GM18498 (cell line): ENCODE results near the gene BLOC1S1.

Experiments
- ATAC-seq: cut with Tn5 transposase; IDR thresholded peaks from one replicate; pipeline ENCODE4 v1.9.1; 2021; ENCODE audit warnings: mild to moderate bottlenecking, moderate library complexity; ENCODE audit not compliant: unreplicated experiment

BLOC1S1 gene

GRCh38 chr12:55708695-55709233 is 7.1 kb upstream of the BLOC1S1 start:
- no peak for ATAC-seq

GRCh38 chr12:55711786-55712553 is 3.9 kb upstream of the BLOC1S1 start:
- ATAC-seq: no peak

- no peak for ATAC-seq
Measured at GRCh38 chr12:55712700-55713415, 3.0 kb upstream of the BLOC1S1 start.

GRCh38 chr12:55713721-55714120 is 2.1 kb upstream of the BLOC1S1 start:
- ATAC-seq: no peak

GRCh38 chr12:55715169-55715764 is 579 bp upstream of the BLOC1S1 start:
- no peak for ATAC-seq

GRCh38 chr12:55716582-55716957 is 724 bp downstream of the BLOC1S1 start:
- no peak for ATAC-seq

- ATAC-seq: no peak
Measured at GRCh38 chr12:55717011-55718007, 1.5 kb downstream of the BLOC1S1 start.

GRCh38 chr12:55718015-55718414 is 2.2 kb downstream of the BLOC1S1 start:
- ATAC-seq: no peak

- no peak for ATAC-seq
Measured at GRCh38 chr12:55718624-55719275, 2.9 kb downstream of the BLOC1S1 start.

- ATAC-seq: no peak
Measured at GRCh38 chr12:55719371-55719770, 3.5 kb downstream of the BLOC1S1 start.

GRCh38 chr12:55720071-55720564 is 4.3 kb downstream of the BLOC1S1 start, which contains the start of gene RDH5:
TSS of gene RDH5 (plus strand) at chr12:55720393. CDS start at chr12:55721185, 792 bp downstream.
- ATAC-seq: no peak

GRCh38 chr12:55720894-55721444 is 5.1 kb downstream of the BLOC1S1 start:
- no peak for ATAC-seq

- no peak for ATAC-seq
Measured at GRCh38 chr12:55721601-55722213, 5.9 kb downstream of the BLOC1S1 start.

GRCh38 chr12:55722948-55723347 is 7.1 kb downstream of the BLOC1S1 start:
- ATAC-seq: no peak

- no peak for ATAC-seq
Measured at GRCh38 chr12:55723516-55724225, 7.8 kb downstream of the BLOC1S1 start.

GRCh38 chr12:55724226-55724939 is 8.5 kb downstream of the BLOC1S1 start:
- ATAC-seq: no peak

- no peak for ATAC-seq
Measured at GRCh38 chr12:55724940-55725309, 9.1 kb downstream of the BLOC1S1 start.

GRCh38 chr12:55725556-55725955 is 9.7 kb downstream of the BLOC1S1 start:
- no peak for ATAC-seq
